ENCODE measurements around the gene HBZ. TPM values are rescaled to one million over a fixed set of nuclear protein-coding genes. Genes with fewer than 3 reads are reported as not detected.

HBZ gene
- total RNA-seq, 1 donor from 2014 or later: not detected

DNA sequence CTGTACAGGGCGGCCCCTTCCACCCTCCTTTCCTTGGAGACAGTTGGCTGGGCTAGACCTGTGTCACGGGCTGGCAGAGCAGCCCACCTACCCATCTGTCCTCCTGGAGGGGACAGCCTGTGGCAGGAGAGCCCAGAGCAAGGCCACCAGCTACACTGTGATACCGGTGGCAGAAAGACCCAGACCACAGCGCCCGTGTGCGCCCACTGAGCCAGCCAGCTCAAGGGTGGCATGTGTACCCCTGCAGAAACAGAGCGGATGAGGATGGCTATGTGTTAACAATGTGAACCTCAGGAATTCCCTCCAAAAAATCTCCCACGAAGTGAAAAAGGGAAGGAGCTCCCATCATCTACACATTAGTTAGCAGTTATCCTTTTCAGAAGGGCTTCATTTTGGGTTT lies 34.9 kb downstream of the HBZ start:
- Histone ChIP-seq H3K4me3 (no peak overlapping the region), H3K27ac (replicated peaks) (no peak overlapping the region), H3K9me3 (replicated peaks) (no peaks in the 10 kb centered on the region), H3K27me3 (ENCODE audit: low read depth) (no peaks in the 10 kb centered on the region), H3K4me1 (no peaks in the 10 kb centered on the region), H3K36me3 (peaks cover 52% of the 10 kb centered on the region)
- TF ChIP-seq, protein P1, sequence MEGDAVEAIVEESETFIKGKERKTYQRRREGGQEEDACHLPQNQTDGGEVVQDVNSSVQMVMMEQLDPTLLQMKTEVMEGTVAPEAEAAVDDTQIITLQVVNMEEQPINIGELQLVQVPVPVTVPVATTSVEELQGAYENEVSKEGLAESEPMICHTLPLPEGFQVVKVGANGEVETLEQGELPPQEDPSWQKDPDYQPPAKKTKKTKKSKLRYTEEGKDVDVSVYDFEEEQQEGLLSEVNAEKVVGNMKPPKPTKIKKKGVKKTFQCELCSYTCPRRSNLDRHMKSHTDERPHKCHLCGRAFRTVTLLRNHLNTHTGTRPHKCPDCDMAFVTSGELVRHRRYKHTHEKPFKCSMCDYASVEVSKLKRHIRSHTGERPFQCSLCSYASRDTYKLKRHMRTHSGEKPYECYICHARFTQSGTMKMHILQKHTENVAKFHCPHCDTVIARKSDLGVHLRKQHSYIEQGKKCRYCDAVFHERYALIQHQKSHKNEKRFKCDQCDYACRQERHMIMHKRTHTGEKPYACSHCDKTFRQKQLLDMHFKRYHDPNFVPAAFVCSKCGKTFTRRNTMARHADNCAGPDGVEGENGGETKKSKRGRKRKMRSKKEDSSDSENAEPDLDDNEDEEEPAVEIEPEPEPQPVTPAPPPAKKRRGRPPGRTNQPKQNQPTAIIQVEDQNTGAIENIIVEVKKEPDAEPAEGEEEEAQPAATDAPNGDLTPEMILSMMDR (IDR thresholded peaks at IDR 0.05; ENCODE audit: borderline replicate concordance): no peak
- DNase-seq: no peak
- intact Hi-C loops (cut with micrococcal nuclease): no loop called here

DNA sequence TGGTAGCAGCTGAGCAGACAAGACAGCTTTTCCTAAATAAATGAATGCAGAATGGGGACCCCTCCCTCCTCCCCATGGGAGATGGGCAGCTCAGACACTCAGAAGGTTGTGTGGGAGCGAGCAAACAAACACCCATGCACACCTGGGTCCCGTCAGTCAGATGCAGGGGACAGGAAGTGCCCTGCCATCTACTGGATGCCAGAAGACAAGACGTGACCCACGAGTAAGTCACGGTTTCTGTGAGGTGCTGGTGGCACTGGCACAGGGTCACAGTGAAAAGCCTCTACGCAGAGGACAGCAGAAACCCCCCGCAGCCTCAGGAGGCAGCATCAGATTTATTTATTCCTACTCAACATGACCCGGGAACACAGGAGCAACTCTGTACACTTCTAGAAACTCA lies 36.2 kb downstream of the HBZ start:
- H3K36me3 ChIP-seq: peaks cover 65% of the 10 kb centered on the region
- no peak for DNase-seq
- no peaks in the 10 kb centered on the region for H3K4me1 ChIP-seq
- intact Hi-C loops (cut with micrococcal nuclease): no loop called here
- H3K9me3 ChIP-seq (replicated peaks): no peaks in the 10 kb centered on the region
- H3K27ac ChIP-seq (replicated peaks): no peak overlapping the region
- no peak overlapping the region for H3K4me3 ChIP-seq
- TF ChIP-seq, protein P1 (IDR thresholded peaks at IDR 0.05; ENCODE audit: borderline replicate concordance): no peak
- no peaks in the 10 kb centered on the region for H3K27me3 ChIP-seq (ENCODE audit: low read depth)

DNA sequence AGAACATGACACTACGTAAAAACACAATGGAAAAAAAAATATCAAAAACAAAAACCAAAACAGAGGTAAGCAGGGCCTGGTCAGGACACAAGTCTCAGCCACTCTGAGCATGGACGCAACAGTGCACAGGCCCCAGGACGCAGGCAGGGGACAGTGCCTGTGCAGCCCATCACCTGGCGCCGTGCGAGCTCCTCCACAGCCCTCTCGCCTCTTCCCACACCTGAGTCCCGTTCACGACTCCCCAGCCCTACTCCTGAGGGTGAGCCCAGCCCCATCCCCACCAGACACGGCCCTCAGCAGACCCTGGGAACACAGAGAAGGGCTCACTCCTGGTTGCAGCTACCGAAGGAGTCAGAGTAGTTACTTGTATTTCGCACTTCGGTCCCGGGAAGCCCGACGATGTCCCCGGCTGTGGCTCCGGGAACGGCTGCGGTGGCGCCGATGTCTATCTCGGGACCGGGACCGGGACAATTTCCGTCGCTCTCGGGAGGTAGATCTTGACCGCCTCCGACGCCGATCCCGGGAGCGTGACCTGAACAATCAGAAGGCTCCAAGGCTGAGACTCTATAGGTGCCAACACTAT lies 37.3 kb downstream of the HBZ start:
- H3K9me3 ChIP-seq (replicated peaks): no peaks in the 10 kb centered on the region
- TF ChIP-seq, protein P1 (IDR thresholded peaks at IDR 0.05; ENCODE audit: borderline replicate concordance): no peak
- DNase-seq: no peak
- no peak overlapping the region for H3K4me3 ChIP-seq
- H3K36me3 ChIP-seq: peaks cover 75% of the 10 kb centered on the region
- H3K4me1 ChIP-seq: no peaks in the 10 kb centered on the region
- intact Hi-C loops (cut with micrococcal nuclease): no loop called here
- no peaks in the 10 kb centered on the region for H3K27me3 ChIP-seq (ENCODE audit: low read depth)
- no peak overlapping the region for H3K27ac ChIP-seq (replicated peaks)

DNA sequence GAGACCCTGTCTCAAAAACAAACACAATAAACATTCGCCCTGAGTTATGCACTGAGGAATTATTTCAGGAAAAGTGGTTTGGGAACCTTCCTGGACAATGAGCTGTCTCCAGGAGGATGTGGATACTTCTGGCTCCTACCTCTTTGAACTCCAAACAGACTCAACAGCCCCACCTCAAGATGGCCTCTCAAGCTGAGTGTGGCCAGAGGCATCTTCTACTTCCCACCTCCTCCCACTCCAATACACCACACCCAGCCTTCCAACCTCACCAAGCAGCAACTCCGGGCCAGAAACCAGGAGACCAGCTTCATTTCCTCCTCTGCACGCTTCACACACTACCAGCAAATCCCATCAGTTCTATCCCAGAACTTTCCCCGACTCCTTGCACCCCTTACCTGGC lies 39.4 kb downstream of the HBZ start:
- H3K36me3 ChIP-seq: peaks cover 97% of the 10 kb centered on the region
- no peak overlapping the region for H3K27ac ChIP-seq (replicated peaks)
- no peaks in the 10 kb centered on the region for H3K9me3 ChIP-seq (replicated peaks)
- TF ChIP-seq, protein P1 (IDR thresholded peaks at IDR 0.05; ENCODE audit: borderline replicate concordance): no peak
- no peak for DNase-seq
- no peak overlapping the region for H3K4me3 ChIP-seq
- no peaks in the 10 kb centered on the region for H3K27me3 ChIP-seq (ENCODE audit: low read depth)
- no peaks in the 10 kb centered on the region for H3K4me1 ChIP-seq
- intact Hi-C loops (cut with micrococcal nuclease): no loop called here

DNA sequence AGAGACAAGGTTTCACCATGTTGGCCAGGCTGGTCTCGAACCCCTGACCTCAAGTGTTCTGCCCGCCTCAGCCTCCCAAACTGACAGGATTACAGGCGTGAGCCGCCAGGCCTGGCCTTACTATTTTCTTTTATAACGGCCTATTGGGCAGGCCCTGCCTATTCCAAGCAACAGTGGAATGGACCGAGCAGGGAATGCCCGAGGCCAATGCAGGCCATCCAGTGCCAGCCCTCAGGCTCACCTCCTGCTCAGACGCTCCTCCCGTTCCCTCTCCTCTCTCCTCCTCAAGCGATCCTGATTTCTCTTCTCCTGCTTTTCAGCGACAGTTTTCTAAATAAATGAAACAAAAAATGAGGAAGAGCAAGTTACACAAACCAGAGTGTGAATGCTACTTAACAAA lies 40.2 kb downstream of the HBZ start:
- Histone ChIP-seq H3K36me3 (peaks cover 99% of the 10 kb centered on the region), H3K9me3 (replicated peaks) (no peaks in the 10 kb centered on the region), H3K4me3 (no peak overlapping the region), H3K4me1 (no peaks in the 10 kb centered on the region), H3K27me3 (ENCODE audit: low read depth) (no peaks in the 10 kb centered on the region), H3K27ac (replicated peaks) (no peak overlapping the region)
- intact Hi-C loops (cut with micrococcal nuclease): no loop called here
- no peak for DNase-seq
- TF ChIP-seq, protein P1 (IDR thresholded peaks at IDR 0.05; ENCODE audit: borderline replicate concordance): no peak
